Gastroesophageal sphincter (tissue), 3 donors: ENCODE measurements around the gene SAMD4A.

Source experiments
- CTCF ChIP-seq, 4 experiments: fragments of 200-600 bp in 2 of 4; fragments of 450-650 bp in 2 of 4; sonication (generic) in 1 of 4; IDR thresholded peaks; one replicate each; pipeline ENCODE4 v1.5.1; 2017 to 2019; ENCODE audit warnings: antibody characterized with exemption in 4 of 4, mild to moderate bottlenecking in 2 of 4, moderate library complexity in 2 of 4
- POLR2A ChIP-seq, 2 donors: fragments of 450-650 bp; IDR thresholded peaks; one replicate each; pipeline ENCODE4 v1.6.1; 2017; ENCODE audit warnings: antibody characterized with exemption in 2 of 2, mild to moderate bottlenecking in 2 of 2, moderate library complexity in 1 of 2
- POLR2AphosphoS5 ChIP-seq: sonication (generic); formaldehyde crosslinking; IDR thresholded peaks from one replicate; pipeline ENCODE4 v1.6.1; 2017; ENCODE audit warnings: antibody characterized with exemption

- TF ChIP-seq POLR2A (IDR thresholded peaks at IDR 0.05), result no peak
- TF ChIP-seq CTCF (IDR thresholded peaks at IDR 0.05), result no peak
- peak; percentile 89 for TF ChIP-seq POLR2AphosphoS5
These were observed 117.2 kb downstream of the SAMD4A start for GRCh38 chr14:54683882-54684794.
